ENCODE measurements around the gene PACSIN1.

Gene PACSIN1

DNA sequence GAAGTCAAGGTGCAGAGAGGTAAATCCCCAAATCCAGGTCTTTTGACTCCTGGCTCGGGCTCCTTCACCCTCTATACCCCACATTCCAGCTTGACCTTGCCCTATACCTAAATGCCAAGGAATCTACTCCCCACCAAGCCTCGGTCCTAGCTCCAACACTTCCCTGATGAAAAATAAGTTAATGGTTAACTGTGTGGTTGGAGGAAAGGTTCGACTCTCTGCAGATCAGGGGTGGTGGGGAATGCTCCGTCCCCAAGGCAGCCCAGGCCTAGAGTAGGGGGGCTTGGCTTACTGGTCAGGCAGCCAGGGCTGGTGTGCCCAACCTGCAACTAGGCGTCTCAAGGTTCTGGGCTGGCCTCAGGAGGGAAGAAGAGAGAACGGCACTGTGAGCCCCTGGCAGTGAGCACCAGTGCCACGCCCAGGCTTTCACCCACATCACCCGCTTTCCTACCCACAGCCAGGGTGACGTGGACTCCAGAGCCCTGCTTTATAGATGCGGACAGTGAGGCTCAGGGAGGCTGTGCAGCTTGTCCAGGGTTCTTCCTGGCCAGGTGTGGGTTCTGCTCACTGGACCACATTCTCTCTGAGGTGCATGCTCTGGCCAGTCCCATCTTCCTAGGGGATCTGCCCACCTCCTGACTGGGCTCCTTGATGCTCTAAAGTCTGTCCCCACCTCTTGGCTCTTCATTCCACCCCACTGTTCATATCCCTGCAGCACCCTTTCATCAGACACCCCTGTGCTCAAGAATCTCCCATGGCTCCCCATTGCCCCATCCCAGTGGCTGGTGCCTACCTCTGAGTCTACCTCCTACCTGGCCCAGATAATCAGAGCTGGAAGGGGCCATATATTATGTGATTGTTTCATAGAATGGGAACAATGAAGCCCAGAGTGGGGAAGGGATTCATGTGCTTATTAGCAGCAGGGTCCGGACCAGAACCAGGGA is 82.1 kb downstream of the PACSIN1 start:
- DNase-seq = no peak

GRCh38 chr6:34549026-34549803 is 83.3 kb downstream of the PACSIN1 start:
- no peak for DNase-seq

DNA sequence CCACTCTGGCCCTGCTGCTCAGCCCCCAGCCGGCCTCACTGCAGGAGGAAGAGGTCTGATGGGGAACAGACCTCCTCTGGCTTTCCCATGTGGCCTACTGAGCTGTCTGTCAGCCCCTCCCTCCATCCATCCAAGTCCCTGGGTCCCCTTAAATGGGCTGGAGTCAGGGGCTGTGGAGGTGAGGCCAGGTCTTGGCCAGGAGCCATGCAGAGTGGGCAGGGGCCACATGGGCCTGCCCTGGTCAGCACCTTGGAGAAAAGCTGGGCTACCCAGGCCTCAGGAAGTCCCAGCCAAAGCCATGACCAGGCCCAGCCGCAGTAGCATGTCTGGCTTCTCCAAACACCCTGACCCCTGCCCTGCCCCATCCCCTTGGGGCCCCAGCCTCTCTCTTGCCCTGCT is 83.9 kb downstream of the PACSIN1 start:
- no peak for DNase-seq

DNA sequence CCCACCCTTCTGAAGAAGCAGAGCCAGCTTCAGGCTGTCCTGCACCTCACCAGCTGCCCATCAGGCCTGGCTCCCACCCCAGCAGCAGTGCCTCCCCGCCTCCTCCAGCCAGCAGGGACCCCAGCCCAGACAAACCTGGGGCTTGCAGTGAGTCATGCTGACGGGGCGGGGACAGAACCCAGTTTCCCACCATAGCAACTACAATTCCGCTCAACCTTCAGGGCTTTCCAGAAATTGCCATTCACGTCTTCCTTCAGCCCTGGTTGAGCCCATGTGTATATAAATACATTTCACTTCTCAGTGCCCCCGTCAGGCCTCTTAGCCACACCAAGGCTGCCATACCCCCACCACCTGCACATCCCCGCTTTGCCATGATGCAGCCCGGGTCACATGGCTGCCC is 85.8 kb downstream of the PACSIN1 start:
- no peak for DNase-seq

GRCh38 chr6:34552620-34553019 is 86.7 kb downstream of the PACSIN1 start:
- DNase-seq = no peak

GRCh38 chr6:34553146-34553545 is 87.3 kb downstream of the PACSIN1 start:
- DNase-seq = no peak

GRCh38 chr6:34553750-34554149 is 87.9 kb downstream of the PACSIN1 start:
- DNase-seq = no peak

- no peak for DNase-seq
Observed at GRCh38 chr6:34554291-34555006, 88.6 kb downstream of the PACSIN1 start.

DNA sequence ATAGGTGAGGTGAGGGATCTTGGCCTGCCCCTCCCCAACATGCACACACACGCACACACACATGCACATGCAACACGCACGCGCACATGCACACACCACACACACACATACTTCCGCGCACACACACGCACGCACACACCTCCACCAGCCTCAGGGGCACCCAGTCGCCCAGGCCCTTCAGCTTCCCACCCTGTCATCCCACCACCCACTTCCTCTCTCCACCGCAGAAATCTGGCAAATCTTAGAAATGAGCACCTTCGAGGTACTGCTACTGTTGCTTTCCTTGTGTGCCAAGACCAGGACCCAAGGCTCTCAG is 89.1 kb downstream of the PACSIN1 start:
- DNase-seq = no peak

DNA sequence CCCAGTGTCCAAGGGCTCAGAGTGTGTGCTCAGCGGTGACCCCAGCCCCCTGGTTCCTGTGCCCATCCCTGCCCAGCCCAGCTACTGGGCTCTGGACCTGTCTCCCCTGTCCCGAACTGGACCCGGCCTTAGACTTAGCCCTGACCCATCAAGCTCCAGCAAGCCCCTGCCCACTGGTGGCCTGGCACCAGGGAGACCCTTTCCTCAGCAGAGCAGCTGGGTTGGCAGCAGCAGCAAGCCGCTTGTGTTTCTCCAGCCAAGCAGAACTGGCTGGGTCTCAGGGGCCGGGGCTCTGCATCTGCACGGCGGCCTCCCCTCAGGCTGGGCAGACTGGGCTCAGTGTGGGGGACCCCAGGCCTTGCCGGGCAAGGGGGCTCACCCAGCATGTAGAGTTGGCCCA is 89.5 kb downstream of the PACSIN1 start:
- DNase-seq = no peak

GRCh38 chr6:34556031-34556471 is 90.2 kb downstream of the PACSIN1 start, which contains the start of gene SPDEF:
Gene SPDEF, minus strand, starts transcription at chr6:34556329. Its CDS starts 11,874 bp downstream, at chr6:34544455.
- no peak for DNase-seq

DNA sequence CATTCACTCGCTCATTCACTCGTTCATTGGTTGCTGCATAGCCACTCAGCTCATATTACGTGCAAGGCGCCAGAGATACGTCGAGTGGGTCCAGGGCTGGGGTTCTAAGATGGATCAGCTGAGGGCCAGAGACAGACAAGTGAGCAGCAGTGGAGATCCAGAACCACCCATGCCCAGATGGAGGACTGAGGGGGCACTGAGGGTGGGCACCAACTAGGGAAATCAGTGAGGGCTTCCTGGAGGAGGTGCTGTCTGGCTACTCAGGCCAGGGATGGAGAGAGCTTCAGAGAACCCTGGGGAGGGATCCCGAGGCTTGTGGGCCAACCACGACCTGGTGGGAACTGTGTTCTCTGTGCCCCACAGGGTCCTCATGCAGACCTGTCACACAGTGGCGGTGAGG is 90.6 kb downstream of the PACSIN1 start:
- no peak for DNase-seq

DNA sequence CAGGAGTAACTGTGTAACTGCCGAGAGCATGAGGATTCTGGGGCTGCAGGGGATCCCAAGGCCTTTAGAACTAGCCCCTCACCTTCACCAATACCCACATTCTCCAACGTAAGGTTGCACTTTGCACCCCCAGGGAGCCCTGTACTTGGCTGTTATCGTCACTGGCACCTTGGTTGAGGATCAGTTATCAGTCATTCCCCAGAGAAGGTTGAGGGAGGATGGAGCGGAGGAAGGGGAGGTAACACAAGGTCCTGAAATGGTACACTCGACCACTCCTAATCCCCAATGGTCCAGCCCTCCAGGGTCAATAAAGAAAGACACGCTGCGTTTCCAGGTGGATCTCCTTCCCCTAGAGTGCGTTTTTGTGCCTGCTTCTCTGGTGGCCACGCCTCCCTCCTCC is 91.4 kb downstream of the PACSIN1 start:
- DNase-seq = no peak

GRCh38 chr6:34558172-34558714 is 92.4 kb downstream of the PACSIN1 start:
- DNase-seq = no peak

GRCh38 chr6:34559651-34560365 is 93.9 kb downstream of the PACSIN1 start:
- no peak for DNase-seq

GRCh38 chr6:34560366-34561226 is 94.7 kb downstream of the PACSIN1 start:
- no peak for DNase-seq

GRCh38 chr6:34561227-34561530 is 95.3 kb downstream of the PACSIN1 start:
- no peak for DNase-seq

GRCh38 chr6:34562350-34562749 is 96.5 kb downstream of the PACSIN1 start:
- no peak for DNase-seq

DNA sequence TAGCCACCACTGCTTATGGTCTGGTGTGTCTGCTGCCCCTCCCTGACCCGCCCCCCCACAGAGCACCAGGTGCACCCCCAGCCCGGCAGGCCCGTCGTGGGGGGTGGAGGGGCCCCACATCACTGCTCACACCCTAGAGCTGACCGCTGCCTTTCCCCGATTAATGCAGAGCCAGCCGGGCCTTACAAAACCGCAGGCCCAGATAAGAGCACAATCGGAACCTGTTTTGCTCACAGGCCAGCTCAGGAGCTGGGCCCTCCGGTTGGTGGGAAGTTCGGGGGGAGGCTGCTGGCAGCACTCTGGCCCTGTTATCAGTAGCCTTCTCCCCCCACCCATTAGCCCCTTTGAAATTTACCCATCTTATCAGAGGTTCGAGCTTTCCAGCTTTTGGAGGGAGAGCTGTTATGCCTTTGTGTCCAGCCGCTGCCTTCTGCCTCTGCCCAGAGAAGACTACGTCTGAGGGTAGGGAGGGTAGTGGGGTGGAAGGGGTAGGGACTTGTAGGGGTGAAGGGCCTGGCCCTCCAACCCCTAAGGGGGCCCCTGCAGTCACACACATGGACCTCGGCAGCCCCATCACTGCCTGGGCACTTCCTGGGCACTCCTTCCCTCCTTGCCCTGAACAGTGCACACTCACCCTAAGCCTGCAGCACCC is 97.1 kb downstream of the PACSIN1 start:
- DNase-seq = no peak

- DNase-seq = no peak
Observed at GRCh38 chr6:34563513-34563870, 97.6 kb downstream of the PACSIN1 start.

- DNase-seq = no peak
Observed at GRCh38 chr6:34564181-34564580, 98.3 kb downstream of the PACSIN1 start.

All from NCI-H1105 treated with DMSO at 0.1 percent for 48 hours (cell line).